Breast epithelium (tissue), 4 donors: ENCODE results near the gene BCAS1. TPM values are rescaled to one million over a fixed set of nuclear protein-coding genes. Genes with fewer than 3 reads are reported as not detected.

Experiments
- DNase-seq, 2 donors: peaks; one replicate each; pipeline ENCODE4 v3.0.0-alpha.2; 2019; ENCODE audit warnings: low spot score in 2 of 2
- H3K27ac ChIP-seq, 2 donors: fragments of 200-600 bp; sonication (generic) in 1 of 2; one replicate each; pipeline ENCODE4 v1.5.1; 2016 to 2019; ENCODE audit warnings: mild to moderate bottlenecking in 1 of 2
- H3K27me3 ChIP-seq, 2 donors: fragments of 200-600 bp; sonication (generic) in 1 of 2; one replicate each; pipeline versions ENCODE4 v1.5.1 to v1.6.0; 2017 to 2019; ENCODE audit warnings: control low read depth in 1 of 2, mild to moderate bottlenecking in 1 of 2
- H3K36me3 ChIP-seq: fragments of 200-600 bp; one replicate; pipeline ENCODE4 v1.5.1; 2019
- H3K4me1 ChIP-seq, 2 donors: fragments of 200-600 bp; sonication (generic); one replicate each; pipeline ENCODE4 v1.5.1; 2016 to 2019; ENCODE audit warnings: control low read depth in 1 of 2
- H3K4me3 ChIP-seq, 3 donors: fragments of 200-600 bp; sonication (generic); 1 replicate in 2 of 3; 2 replicates in 1 of 3; pipeline ENCODE4 v1.5.1; 2016 to 2019; ENCODE audit warnings: mild to moderate bottlenecking in 3 of 3, moderate library complexity in 2 of 3
- H3K9me3 ChIP-seq, 2 donors: fragments of 200-600 bp; sonication (generic) in 1 of 2; one replicate each; pipeline ENCODE4 v1.5.1; 2016 to 2019; ENCODE audit warnings: control low read depth in 1 of 2
- CTCF ChIP-seq, 3 donors: fragments of 450-650 bp; IDR thresholded peaks; one replicate each; pipeline ENCODE4 v1.5.1; 2016 to 2017; ENCODE audit warnings: antibody characterized with exemption in 3 of 3, mild to moderate bottlenecking in 3 of 3, moderate library complexity in 3 of 3
- POLR2A ChIP-seq: fragments of 450-650 bp; IDR thresholded peaks from one replicate; pipeline ENCODE4 v1.6.1; 2016; ENCODE audit warnings: antibody characterized with exemption, mild to moderate bottlenecking, moderate library complexity
- POLR2AphosphoS5 ChIP-seq, 3 donors: sonication (generic); formaldehyde crosslinking; IDR thresholded peaks; one replicate each; pipeline ENCODE4 v1.6.1; 2017; ENCODE audit warnings: antibody characterized with exemption in 3 of 3
- intact Hi-C: fragments of 100-400 bp; cut with DNase I; formaldehyde crosslinking; loops from one replicate; pipeline ENCODE4 v1.15.1; 2023; ENCODE audit warnings: low total_unique reads
- total RNA-seq, 3 donors: library from RNA; depleted of rRNA; stranded (reverse); fragments of >200 nt; gene quantifications; one replicate each; pipeline ENCODE4 v1.1.0, GENCODE V29; 2016

BCAS1 gene
- total RNA-seq, 3 donors from 2014 or later = 0.98 to 3.1 TPM; not detected in 1

GRCh38 chr20:54091120-54091480, 20.7 kb upstream of the BCAS1 start:
- DNase-seq = no peak
- Histone ChIP-seq H3K27me3 (no peaks in the 10 kb centered on the region), H3K36me3 (no peaks in the 10 kb centered on the region), H3K4me3 (no peak overlapping the region), H3K4me1 (no peaks in the 10 kb centered on the region), H3K27ac (no peak overlapping the region), H3K9me3 (no peaks in the 10 kb centered on the region)
- intact Hi-C loops = loop anchor here (10.0 kb wide), 1 partner anchor 114 kb away; the partner anchor contains the start of gene PFDN4
- TF ChIP-seq POLR2A (no peak), POLR2AphosphoS5 (IDR thresholded peaks at IDR 0.05) (no peak), CTCF (IDR thresholded peaks at IDR 0.05) (no peak)

- no peak for DNase-seq
- H3K36me3 ChIP-seq = no peaks in the 10 kb centered on the region
- H3K4me1 ChIP-seq = no peaks in the 10 kb centered on the region
- intact Hi-C loops = loop anchor here (10.0 kb wide), 1 partner anchor 114 kb away; the partner anchor contains the start of gene PFDN4
- H3K27ac ChIP-seq = no peak overlapping the region
- H3K4me3 ChIP-seq = no peak overlapping the region
- no peak for TF ChIP-seq POLR2A
- TF ChIP-seq POLR2AphosphoS5 (IDR thresholded peaks at IDR 0.05) = no peak
- no peak for TF ChIP-seq CTCF (IDR thresholded peaks at IDR 0.05)
- no peaks in the 10 kb centered on the region for H3K27me3 ChIP-seq
- H3K9me3 ChIP-seq = no peaks in the 10 kb centered on the region
Observed at GRCh38 chr20:54090230-54091119, 20.1 kb upstream of the BCAS1 start.

DNA sequence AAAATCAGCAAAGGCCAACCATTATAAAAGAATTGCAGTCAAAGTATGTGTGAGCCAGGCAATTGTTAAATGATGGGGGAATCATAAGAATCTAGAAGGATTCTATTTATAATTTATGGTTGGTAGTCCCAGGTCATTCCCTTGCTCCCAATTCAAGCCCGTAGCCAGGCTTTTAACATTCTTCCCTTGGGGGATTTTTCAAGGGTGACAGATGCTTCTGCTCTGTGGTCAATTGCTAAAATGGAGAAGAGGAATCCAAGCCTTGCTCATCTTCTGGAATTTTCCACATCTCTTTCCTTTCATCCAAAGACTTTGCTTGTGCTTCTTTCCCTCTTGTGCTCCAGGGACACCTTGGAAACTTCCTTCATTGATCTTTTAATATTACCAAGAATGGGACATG, 18.0 kb upstream of the BCAS1 start:
- Histone ChIP-seq H3K4me1 (no peaks in the 10 kb centered on the region), H3K36me3 (no peaks in the 10 kb centered on the region), H3K9me3 (no peaks in the 10 kb centered on the region), H3K4me3 (no peak overlapping the region), H3K27ac (no peak overlapping the region), H3K27me3 (no peaks in the 10 kb centered on the region)
- TF ChIP-seq CTCF (IDR thresholded peaks at IDR 0.05) = no peak
- no peak for TF ChIP-seq POLR2AphosphoS5 (IDR thresholded peaks at IDR 0.05)
- TF ChIP-seq POLR2A = no peak
- intact Hi-C loops = no loop called here
- DNase-seq = no peak

DNA sequence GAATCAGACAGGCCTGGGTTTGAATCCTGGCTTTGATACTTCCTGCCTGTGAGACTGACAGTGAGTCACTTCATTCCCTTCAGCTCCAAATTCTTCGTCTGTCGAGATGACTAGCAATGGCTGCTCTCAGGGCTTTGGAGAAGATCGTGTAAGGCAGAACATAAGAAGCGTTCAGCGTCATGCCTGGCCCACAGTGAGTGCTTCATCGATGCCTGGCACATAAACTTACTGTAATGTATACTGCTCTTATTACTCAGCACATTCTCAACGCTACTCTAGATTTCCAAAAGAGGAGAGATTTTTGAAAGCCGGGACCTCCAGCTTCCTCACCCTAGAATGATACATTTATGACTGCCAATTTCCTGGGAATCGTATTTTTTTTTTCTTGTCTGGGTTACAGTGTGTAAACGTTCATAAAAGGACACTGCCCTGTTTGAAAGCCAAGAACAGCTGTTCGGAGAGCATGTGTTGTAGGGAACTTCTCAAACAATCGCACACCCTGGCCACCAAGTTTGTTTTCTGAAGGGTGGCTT, 16.2 kb upstream of the BCAS1 start:
- no peak for DNase-seq
- no peaks in the 10 kb centered on the region for H3K9me3 ChIP-seq
- peak overlapping the region in 1 of 3 donors; percentile 4 for H3K4me3 ChIP-seq
- TF ChIP-seq POLR2A (no peak), CTCF (IDR thresholded peaks at IDR 0.05) (no peak), POLR2AphosphoS5 (IDR thresholded peaks at IDR 0.05) (no peak)
- intact Hi-C loops = no loop called here
- no peak overlapping the region for H3K27ac ChIP-seq
- no peaks in the 10 kb centered on the region for H3K27me3 ChIP-seq
- H3K4me1 ChIP-seq = no peaks in the 10 kb centered on the region
- no peaks in the 10 kb centered on the region for H3K36me3 ChIP-seq

DNA sequence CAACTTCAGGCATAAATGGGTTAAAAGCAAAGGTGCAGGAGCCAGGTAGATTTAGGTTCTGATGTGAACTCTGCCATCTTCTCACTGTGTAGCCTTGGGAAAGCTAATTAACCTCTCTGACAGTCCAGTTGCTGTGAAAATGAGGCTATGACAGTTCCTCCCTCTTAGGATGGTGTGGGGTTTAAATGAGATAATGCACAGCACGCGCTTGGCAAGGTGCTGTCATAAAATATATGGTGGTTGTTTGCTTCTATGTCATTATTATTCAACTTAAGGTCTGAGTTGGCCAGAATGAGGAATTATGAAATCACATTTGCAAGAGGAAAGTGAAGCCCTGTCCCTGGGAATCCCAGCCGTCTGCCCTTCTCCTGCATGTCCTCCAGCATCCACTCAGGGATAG, 15.5 kb upstream of the BCAS1 start:
- intact Hi-C loops = no loop called here
- Histone ChIP-seq H3K36me3 (no peaks in the 10 kb centered on the region), H3K9me3 (no peaks in the 10 kb centered on the region), H3K4me3 (no peak overlapping the region), H3K27me3 (no peaks in the 10 kb centered on the region), H3K27ac (no peak overlapping the region), H3K4me1 (no peaks in the 10 kb centered on the region)
- DNase-seq = no peak
- TF ChIP-seq POLR2A = no peak
- TF ChIP-seq POLR2AphosphoS5 (IDR thresholded peaks at IDR 0.05) = no peak
- no peak for TF ChIP-seq CTCF (IDR thresholded peaks at IDR 0.05)
